Vagina (tissue), 2 donors: ENCODE measurements around the gene ZNF146.

Experiments
- POLR2A ChIP-seq, 2 donors: fragments of 450-650 bp; IDR thresholded peaks; one replicate each; pipeline ENCODE4 v1.6.1; 2017; ENCODE audit warnings: antibody characterized with exemption in 2 of 2, mild to moderate bottlenecking in 2 of 2, moderate library complexity in 2 of 2
- POLR2AphosphoS5 ChIP-seq, 2 donors: sonication (generic); formaldehyde crosslinking; IDR thresholded peaks; one replicate each; pipeline ENCODE4 v1.9.0; 2017; ENCODE audit warnings: antibody characterized with exemption in 2 of 2, mild to moderate bottlenecking in 2 of 2, low read depth in 1 of 2; ENCODE audit not compliant: insufficient read depth in 1 of 2
- TF ChIP-seq, protein P1 (sequence below), 3 experiments: fragments of 450-650 bp in 2 of 3; fragments of 200-600 bp in 1 of 3; sonication (generic) in 1 of 3; IDR thresholded peaks; one replicate each; pipeline ENCODE4 v1.5.1; 2017 to 2019; ENCODE audit warnings: antibody characterized with exemption in 3 of 3, mild to moderate bottlenecking in 2 of 3, moderate library complexity in 2 of 3

DNA sequence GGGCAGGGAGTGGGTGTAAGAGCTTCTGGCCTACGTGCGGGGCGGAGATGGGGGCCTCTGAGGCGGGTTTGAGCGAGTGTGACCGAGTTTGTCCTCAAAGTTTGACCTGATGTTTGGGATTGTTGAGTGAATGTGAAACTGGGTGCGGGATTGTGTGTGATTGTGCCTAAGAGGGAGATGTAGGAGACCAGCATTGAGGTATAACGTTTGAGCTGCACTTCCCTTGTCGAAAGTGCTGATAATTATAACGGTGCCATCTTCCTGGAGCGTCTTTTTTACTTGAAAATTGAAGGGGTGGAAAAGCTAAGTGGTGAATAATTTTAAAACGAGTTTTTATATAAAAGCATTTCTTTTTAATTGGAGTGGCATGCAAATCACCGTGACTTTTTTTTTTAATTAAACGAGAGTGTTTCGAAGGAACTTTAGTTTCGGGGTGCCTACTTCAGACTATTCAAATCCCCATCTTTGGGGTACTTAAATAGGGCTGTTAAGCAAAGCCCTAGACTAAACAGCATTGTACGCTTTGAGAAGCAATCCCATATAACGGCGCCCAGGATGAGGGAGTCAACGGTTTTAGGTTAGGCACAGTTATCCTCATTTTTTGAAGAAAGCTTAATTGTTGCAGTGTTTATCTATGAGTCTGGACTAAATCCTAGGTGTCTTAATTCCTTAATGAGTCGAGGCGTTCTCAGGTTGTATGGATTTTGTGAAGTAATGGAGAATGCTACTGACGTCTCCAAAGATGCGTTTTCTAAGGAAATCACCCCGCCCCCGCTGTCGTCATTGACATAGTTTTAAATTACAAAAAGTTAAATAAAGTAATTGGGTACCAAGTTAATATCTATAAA lies 594 bp downstream of the ZNF146 start:
- TF ChIP-seq POLR2A (IDR thresholded peaks at IDR 0.05): no peak
- TF ChIP-seq, protein P1, sequence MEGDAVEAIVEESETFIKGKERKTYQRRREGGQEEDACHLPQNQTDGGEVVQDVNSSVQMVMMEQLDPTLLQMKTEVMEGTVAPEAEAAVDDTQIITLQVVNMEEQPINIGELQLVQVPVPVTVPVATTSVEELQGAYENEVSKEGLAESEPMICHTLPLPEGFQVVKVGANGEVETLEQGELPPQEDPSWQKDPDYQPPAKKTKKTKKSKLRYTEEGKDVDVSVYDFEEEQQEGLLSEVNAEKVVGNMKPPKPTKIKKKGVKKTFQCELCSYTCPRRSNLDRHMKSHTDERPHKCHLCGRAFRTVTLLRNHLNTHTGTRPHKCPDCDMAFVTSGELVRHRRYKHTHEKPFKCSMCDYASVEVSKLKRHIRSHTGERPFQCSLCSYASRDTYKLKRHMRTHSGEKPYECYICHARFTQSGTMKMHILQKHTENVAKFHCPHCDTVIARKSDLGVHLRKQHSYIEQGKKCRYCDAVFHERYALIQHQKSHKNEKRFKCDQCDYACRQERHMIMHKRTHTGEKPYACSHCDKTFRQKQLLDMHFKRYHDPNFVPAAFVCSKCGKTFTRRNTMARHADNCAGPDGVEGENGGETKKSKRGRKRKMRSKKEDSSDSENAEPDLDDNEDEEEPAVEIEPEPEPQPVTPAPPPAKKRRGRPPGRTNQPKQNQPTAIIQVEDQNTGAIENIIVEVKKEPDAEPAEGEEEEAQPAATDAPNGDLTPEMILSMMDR (IDR thresholded peaks at IDR 0.05): no peak
- TF ChIP-seq POLR2AphosphoS5 (IDR thresholded peaks at IDR 0.05; ENCODE audit: insufficient read depth in 1 of 2, low read depth in 1 of 2): no peak
